ENCODE results near the gene ATG7. TPM values are rescaled to one million over a fixed set of nuclear protein-coding genes. Genes with fewer than 3 reads are reported as not detected.

The ATG7 gene
- total RNA-seq, 1 donor: 92.4 TPM

DNA sequence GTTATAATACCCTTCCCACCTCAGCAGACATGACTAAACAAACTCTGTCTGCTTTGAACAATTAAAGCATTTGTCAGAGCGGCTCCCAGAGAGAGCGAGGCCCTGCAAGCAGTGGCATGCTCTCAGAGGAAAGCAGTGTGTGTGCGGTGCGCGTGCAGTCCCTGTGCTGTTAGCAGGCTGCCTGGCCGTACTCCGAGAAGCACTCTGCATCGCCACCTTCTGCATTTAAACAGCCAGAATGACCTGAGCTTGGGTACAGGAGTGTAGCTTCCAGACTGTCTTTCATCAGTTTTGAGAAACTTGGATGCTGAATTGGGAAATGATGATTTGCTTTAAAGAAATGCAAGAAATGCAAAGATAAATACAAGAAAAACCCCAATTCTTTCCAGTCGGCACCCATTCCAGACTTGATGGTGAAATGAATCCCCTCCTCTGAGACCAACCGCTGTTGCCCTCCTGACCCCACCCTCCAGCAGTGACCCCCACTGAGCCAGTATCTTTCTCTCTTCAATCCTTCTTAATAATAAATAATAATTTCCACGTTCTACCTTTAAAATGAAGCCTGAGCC lies 258.0 kb downstream of the ATG7 start:
- Histone ChIP-seq H3K9me3 (ENCODE audit: low read depth, low read length) (no peaks in the 10 kb centered on the region), H3K4me1 (ENCODE audit: insufficient read depth, low read length) (no peaks in the 10 kb centered on the region), H3K4me3 (ENCODE audit: low read length) (no peak overlapping the region), H3K27me3 (ENCODE audit: insufficient read depth, low read length) (no peaks in the 10 kb centered on the region)

DNA sequence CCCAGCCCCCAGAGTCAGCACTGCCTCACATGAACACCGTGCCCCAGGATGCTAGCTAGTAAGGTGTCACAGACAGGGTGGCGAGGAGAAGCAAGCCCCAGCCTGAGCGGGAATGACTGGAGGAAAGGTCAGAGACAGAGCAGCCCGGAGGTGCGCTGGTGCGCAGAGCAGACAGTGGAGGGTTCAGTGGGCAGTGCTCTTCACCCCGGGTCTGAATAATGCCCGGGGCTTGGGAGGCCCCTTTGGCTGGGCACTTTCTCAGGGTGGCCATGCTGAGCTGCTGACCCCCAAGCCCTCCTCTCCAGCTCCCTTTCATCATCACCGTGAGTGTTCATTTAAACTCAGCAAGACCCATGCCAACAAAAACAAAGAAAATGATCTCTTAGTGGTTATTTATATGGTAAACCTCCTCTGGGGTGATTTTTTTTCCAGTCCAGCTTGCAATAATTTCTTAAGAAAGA lies 260.8 kb downstream of the ATG7 start:
- Histone ChIP-seq H3K4me3 (ENCODE audit: low read length) (no peak overlapping the region), H3K9me3 (ENCODE audit: low read depth, low read length) (no peaks in the 10 kb centered on the region), H3K4me1 (ENCODE audit: insufficient read depth, low read length) (no peaks in the 10 kb centered on the region), H3K27me3 (ENCODE audit: insufficient read depth, low read length) (no peaks in the 10 kb centered on the region)

DNA sequence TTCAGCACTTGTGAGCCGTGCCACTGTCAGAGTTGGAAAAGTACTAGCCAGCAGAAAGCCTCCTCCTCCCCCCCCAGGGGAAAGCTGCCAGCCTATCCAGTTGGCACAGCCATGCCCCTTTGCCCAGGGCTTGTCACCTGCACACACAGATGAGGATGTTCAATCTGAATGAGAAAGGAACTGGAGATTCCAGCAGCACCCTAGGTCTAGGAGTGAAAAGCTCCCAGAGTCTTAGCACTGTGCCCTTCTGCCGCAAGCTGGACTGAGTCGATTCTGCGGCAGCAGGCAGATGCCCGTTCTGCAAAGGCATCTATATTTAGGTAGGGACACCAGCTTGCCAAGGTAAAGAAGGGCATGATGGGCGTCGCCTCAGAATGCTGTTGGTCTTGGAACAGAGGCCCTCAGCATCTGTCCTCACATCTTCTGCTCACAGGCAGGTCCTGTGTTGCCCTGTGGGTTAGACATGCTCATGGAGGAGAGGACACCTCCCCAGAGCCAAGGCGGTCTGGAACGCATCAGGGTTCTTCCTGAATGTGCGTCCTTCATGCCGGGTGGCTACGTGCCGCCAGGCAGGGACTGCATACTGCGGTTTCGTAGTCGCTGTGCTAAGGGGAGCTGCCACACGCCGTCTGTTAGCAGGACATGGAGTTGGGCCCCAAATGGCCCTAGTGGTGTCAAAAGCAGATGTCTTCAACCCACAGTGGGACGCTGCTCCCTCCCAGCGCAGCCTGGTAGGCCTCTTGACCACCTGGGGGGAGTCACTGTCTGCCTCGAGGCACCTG lies 262.0 kb downstream of the ATG7 start:
- Histone ChIP-seq H3K4me1 (ENCODE audit: insufficient read depth, low read length) (no peaks in the 10 kb centered on the region), H3K9me3 (ENCODE audit: low read depth, low read length) (no peaks in the 10 kb centered on the region), H3K27me3 (ENCODE audit: insufficient read depth, low read length) (no peaks in the 10 kb centered on the region), H3K4me3 (ENCODE audit: low read length) (no peak overlapping the region)

DNA sequence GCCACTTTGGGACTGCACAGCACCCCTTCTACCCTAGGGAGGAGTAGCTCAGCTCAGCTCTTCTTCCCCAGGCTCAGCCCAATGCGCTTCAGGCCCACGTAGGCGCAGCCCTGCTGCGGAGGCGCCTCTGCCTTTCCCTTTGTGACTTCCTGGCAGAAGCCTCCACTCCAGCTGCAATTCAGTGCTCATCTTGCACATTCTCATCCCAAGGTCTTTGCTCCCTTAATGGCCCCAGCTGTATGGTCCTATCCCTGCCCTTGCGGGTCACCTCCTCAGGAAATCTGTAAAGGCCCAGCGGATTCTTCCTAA lies 262.6 kb downstream of the ATG7 start:
- no peak overlapping the region for H3K4me3 ChIP-seq (ENCODE audit: low read length)
- no peaks in the 10 kb centered on the region for H3K4me1 ChIP-seq (ENCODE audit: insufficient read depth, low read length)
- no peaks in the 10 kb centered on the region for H3K9me3 ChIP-seq (ENCODE audit: low read depth, low read length)
- no peaks in the 10 kb centered on the region for H3K27me3 ChIP-seq (ENCODE audit: insufficient read depth, low read length)

DNA sequence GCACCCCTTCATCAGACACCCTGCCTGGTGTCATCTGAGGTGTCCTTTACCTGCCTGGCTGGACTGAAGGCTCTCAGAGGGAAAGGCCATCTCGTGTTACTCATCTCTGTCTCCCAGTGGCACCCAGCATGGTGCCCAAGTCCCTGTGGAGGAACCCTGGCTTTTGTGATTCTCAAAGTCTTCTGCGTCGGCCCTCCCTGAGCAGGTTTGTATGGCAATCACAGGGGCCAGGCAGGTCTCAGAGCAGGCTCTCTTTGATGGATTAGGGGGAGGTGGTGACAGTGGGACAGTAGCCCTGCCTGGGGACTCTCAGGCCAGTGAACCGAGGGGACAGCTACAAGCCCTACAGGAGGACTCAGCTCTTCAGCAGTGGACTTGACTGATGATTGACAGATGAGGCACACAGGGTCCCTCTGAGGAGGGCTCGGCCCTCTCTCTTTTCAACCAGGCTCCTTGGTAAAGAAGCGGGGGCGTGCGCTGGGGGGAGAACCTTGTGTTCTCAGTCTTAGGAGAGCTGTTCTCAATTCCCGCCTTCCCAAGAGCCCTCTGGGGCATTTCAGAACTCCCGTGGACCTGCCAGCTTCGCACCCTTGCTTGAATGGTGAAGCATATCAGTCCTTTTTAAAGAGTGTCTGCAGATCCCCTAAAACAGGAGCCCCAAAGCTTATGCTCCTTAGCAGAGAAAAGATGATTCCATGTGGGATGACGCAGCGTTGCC lies 263.2 kb downstream of the ATG7 start:
- no peak overlapping the region for H3K4me3 ChIP-seq (ENCODE audit: low read length)
- H3K4me1 ChIP-seq (ENCODE audit: insufficient read depth, low read length): no peaks in the 10 kb centered on the region
- H3K9me3 ChIP-seq (ENCODE audit: low read depth, low read length): no peaks in the 10 kb centered on the region
- no peaks in the 10 kb centered on the region for H3K27me3 ChIP-seq (ENCODE audit: insufficient read depth, low read length)

DNA sequence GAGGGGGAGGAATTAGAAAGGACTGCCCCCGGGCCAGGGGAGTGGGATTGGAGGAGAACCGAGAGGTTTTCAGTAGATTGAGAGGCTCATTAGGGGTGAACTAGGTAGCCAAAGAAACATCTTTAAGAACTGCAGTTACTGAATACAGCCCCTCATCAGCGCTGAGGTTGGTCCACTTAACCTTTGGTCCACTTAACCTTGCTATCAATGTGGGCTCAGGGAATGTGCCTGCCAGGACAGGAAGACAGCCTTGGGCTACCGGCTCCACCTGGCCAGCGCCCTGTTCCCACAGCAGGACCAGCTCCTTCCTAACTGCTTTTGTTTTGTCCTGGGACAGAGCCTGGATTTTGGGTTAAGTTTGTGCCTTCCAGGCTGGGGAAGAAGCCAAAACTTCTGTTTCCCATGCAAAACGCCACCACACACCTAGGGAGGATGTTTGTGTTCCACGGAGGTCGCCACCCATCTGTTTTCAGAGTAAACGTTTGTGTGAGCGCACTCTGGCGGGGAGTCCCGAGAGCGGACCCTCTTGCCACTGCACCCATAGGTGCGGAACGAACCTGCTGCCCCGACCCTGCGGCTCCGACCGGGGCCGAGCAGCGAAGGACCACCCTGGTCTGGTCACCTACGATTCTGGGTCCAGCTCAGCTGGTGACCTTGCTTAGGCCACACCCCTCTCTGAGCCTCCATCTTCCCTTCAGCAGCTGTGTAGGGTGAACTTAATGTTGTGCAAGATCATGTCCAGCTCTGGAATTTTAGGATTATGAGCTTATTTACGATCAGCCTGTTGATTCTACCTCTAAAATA lies 264.1 kb downstream of the ATG7 start:
- no peaks in the 10 kb centered on the region for H3K9me3 ChIP-seq (ENCODE audit: low read depth, low read length)
- no peaks in the 10 kb centered on the region for H3K4me1 ChIP-seq (ENCODE audit: insufficient read depth, low read length)
- no peak overlapping the region for H3K4me3 ChIP-seq (ENCODE audit: low read length)
- H3K27me3 ChIP-seq (ENCODE audit: insufficient read depth, low read length): no peaks in the 10 kb centered on the region

DNA sequence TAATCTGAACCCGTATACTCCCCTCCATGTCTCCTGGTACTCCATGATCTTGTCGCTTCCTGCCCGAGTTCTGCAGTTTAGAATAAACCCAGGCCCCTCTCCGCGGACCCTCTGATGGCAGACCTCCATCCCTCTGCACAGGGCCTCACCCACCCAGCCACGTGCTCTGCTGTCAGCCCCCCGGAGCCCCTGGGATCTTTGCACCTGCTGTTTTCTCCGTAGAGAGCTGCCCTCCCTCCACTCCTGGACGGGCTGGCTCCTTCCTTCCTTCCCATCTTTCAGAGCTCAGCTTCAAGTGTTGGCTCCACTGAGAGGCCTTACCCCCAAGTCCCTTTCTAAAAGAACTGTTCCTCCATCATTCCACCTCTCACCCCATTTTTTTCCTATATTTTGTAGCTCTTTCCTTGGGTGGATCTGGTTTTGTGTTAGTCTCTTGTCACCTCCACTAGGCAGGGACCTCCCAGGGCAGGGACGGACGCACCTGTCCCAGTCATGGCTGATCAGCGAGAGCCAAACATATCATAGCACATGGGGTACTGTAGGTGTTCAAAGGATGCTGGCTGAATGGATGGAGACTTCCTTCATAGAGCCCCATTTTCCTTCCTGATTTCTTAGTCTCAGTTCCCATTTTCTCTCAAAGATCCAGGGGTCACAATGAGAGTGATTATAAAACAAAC lies 264.9 kb downstream of the ATG7 start:
- no peaks in the 10 kb centered on the region for H3K4me1 ChIP-seq (ENCODE audit: insufficient read depth, low read length)

DNA sequence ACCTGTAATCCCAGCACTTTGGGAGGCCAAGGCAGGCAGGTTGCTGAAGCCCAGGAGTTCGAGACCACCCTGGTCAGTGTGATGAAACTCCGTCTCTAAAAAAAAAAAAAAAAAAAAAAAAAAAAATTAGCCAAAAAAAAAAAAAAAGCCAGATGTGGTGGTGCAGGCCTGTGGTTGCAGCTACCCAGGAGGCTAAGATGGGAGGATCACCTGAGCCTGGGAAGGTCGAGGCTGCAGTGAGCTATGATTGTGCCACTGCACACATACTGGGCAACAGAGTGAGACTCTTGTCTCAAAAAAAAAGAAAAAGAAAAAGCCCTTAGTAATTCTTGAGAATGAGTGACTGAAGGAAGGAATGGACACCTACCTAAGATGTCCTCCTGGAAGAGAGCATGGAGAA lies 266.4 kb downstream of the ATG7 start:
- Histone ChIP-seq H3K4me1 (ENCODE audit: insufficient read depth, low read length) (peaks cover under 1% of the 10 kb centered on the region), H3K27me3 (ENCODE audit: insufficient read depth, low read length) (no peaks in the 10 kb centered on the region), H3K4me3 (ENCODE audit: low read length) (no peak overlapping the region), H3K9me3 (ENCODE audit: low read depth, low read length) (no peaks in the 10 kb centered on the region)

More for the DNA sequence above, 264.9 kb downstream of the ATG7 start:
- Histone ChIP-seq H3K27me3 (ENCODE audit: insufficient read depth, low read length) (no peaks in the 10 kb centered on the region), H3K9me3 (ENCODE audit: low read depth, low read length) (no peaks in the 10 kb centered on the region), H3K4me3 (ENCODE audit: low read length) (no peak overlapping the region)

DNA sequence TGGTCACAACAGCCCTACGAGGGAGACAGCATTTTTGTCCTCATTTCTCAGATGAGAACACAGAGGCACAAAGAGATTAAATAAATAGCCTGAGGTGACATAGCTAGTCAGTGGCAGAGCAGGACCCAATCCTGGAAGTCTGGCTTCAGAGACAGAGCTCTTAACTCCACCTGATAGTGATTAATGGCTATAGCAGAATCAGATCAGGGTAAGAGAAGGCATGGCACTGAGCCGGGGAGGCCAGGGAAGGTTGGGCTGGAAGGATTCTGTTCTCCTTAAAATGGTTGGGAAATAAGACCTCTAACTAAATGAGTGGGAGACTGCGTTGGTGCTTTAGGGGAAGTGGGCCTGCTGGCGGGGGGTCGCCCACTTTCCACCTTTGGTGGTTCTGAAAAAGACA lies 267.0 kb downstream of the ATG7 start:
- no peaks in the 10 kb centered on the region for H3K9me3 ChIP-seq (ENCODE audit: low read depth, low read length)
- H3K4me1 ChIP-seq (ENCODE audit: insufficient read depth, low read length): peaks cover 7% of the 10 kb centered on the region
- no peak overlapping the region for H3K4me3 ChIP-seq (ENCODE audit: low read length)
- no peaks in the 10 kb centered on the region for H3K27me3 ChIP-seq (ENCODE audit: insufficient read depth, low read length)

DNA sequence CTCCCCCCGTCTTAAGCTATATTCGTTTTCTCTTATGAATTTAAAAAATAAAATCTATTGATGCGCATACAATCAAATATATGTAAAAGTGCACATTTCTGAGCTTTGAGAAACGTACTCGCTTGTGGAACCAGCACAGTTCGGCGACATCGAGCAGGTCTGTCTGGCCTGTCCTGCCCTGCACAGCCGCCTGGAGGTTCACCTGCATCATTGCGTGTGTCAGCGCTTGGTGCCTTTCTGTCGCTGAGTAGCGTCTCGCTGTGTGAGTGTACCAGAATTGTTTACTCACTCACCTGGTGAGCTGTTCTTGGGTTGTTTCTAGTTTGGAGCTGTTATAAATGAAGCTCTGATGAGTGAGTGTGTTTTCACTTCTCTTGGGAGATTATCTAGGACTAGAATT lies 267.5 kb downstream of the ATG7 start:
- Histone ChIP-seq H3K4me1 (ENCODE audit: insufficient read depth, low read length) (peaks cover 7% of the 10 kb centered on the region), H3K27me3 (ENCODE audit: insufficient read depth, low read length) (no peaks in the 10 kb centered on the region), H3K9me3 (ENCODE audit: low read depth, low read length) (no peaks in the 10 kb centered on the region), H3K4me3 (ENCODE audit: low read length) (no peak overlapping the region)

DNA sequence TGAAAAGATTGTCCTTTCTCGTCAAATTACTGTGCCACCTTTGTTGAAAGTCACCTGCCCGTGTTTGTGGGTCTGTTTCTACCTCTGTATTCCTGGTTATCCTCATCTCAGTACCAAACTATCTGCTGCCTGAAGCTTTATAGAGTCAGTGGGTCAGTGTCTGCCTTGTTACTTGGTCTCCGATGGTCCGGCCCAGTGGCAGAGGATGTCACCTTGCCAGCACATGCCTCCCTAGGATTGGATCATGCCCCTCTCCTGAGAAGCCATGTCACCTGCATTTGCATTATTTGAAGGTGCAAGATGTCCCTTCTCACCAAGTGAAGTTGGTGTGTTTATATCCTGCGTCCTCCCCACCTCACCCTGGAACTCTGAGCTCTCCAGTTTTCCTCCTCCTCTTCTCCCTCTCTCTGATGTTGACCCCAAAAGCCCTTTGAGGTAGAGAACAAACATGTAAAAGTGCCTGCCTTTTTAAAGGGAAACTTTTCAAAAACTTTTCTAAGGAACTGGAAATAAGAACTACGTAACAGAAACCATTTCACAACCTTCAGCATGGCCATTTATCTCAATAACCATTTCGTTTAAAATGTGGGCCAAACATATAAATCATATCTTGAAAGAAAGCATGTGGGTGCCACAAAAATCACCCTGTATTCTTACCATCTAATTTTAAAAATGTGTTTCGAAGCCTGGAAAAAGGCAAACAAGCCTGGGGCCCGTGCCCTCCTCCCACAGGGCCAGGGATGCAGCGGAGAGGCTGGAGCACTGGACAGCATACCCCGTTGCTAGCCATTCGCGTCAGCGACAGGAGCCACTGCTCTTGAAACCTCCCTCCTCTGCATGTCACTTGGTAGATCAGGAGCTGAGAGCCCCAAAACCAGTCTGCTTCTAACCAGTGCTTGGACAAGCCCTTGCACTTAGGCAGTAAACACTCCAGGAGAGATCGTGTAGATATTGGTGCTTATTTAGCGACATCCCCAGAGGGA lies 269.4 kb downstream of the ATG7 start:
- H3K4me1 ChIP-seq (ENCODE audit: insufficient read depth, low read length): peaks cover 23% of the 10 kb centered on the region
- no peak overlapping the region for H3K4me3 ChIP-seq (ENCODE audit: low read length)
- no peaks in the 10 kb centered on the region for H3K27me3 ChIP-seq (ENCODE audit: insufficient read depth, low read length)
- no peaks in the 10 kb centered on the region for H3K9me3 ChIP-seq (ENCODE audit: low read depth, low read length)

DNA sequence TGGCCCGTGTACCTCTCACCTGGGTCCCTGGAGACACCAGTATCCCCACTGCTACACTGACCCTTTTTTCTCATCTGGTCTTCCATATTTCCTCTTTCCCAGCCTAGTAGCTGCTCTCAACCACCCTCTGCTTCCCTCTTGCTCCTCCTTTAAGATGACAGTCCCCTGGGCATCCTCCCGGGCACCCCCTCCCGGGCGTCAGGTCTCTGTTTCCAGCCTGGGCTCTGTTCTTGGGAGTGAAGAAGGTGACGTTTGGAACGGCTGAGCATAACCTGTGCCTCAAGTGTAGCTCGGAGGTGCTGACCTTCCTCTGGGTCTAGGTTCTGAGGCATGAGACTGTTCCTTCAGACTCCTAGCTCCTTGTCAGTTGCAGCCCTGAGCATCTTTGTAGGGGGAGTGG lies 270.4 kb downstream of the ATG7 start:
- Histone ChIP-seq H3K27me3 (ENCODE audit: insufficient read depth, low read length) (no peaks in the 10 kb centered on the region), H3K4me1 (ENCODE audit: insufficient read depth, low read length) (peaks cover 28% of the 10 kb centered on the region), H3K9me3 (ENCODE audit: low read depth, low read length) (no peaks in the 10 kb centered on the region), H3K4me3 (ENCODE audit: low read length) (no peak overlapping the region)

DNA sequence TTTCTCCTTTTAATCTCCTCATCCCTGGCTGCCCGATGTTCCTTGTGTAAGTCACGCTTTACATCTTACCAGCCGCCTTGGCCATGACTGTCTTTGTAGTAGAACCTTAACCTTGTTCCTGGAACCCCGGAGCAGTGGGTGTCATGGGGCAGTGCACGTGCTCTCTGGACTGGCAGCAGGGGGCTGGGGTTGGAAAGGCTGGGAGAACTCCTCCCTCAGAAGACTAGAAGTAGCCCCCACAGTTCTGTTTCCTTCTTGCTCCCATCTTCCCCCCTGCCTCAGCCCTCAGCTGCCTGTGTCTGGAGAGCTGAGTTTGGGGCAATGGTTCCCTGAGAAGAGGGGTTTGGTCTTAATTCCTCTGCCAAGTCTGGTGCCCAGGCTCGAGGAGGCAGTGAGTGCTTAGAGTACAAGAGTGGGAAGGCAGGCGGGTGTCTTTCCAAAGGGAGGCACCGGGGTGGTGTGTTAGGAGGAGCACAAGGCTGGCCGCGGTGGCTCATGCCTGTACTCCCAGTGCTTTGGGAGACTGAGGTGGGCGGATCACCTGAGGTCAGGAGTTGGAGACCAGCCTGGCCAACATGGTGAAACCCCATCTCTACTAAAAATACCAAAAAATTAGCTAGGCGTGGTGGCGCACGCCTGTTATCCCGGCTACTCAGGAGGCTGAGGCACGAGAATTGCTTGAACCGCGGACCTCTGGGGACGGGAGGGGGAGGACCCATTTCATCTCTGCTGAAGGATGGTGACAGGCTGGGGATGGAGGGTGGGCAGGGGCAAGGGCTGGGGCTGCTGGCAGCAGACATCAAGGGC lies 271.1 kb downstream of the ATG7 start:
- Histone ChIP-seq H3K27me3 (ENCODE audit: insufficient read depth, low read length) (no peaks in the 10 kb centered on the region), H3K4me3 (ENCODE audit: low read length) (no peak overlapping the region), H3K9me3 (ENCODE audit: low read depth, low read length) (no peaks in the 10 kb centered on the region), H3K4me1 (ENCODE audit: insufficient read depth, low read length) (peaks cover 28% of the 10 kb centered on the region)

All from mononuclear cell (primary cell).